ENCODE results near the gene METRN.
"Not testable (repeated sequence)": the region's sequence is repeated elsewhere in the genome, so short reads cannot be mapped to it uniquely, and the experiment has no call there.

The METRN gene

GRCh38 chr16:678209-678857 is 36.6 kb upstream of the METRN start:
- no peak for DNase-seq

- peak; percentile 35 to 41 for DNase-seq
Observed at GRCh38 chr16:678858-679813, 35.8 kb upstream of the METRN start.

GRCh38 chr16:679814-680624 is 34.9 kb upstream of the METRN start, which contains the start of gene STUB1:
STUB1 (plus strand) TSS chr16:680410; CDS start chr16:680526, 116 bp downstream.
- peak; percentile 75 to 85 for DNase-seq

GRCh38 chr16:680625-680945 is 34.3 kb upstream of the METRN start:
- no peak for DNase-seq

- peak in 1 of 2 experiments; percentile 38 for DNase-seq
Observed at GRCh38 chr16:680967-681745, 33.8 kb upstream of the METRN start.

GRCh38 chr16:681746-682427 is 33.0 kb upstream of the METRN start:
- no peak for DNase-seq

GRCh38 chr16:682493-683395 is 32.2 kb upstream of the METRN start:
- no peak for DNase-seq

GRCh38 chr16:683396-684070 is 31.4 kb upstream of the METRN start:
- DNase-seq = no peak

GRCh38 chr16:684071-684794 is 30.7 kb upstream of the METRN start, which contains the start of gene JMJD8:
JMJD8 (minus strand) TSS chr16:684334; CDS start chr16:684319, 15 bp downstream.
- peak; percentile 96 to 97 for DNase-seq

- DNase-seq = peak; percentile 89 to 94
Observed at GRCh38 chr16:684961-685696, 29.8 kb upstream of the METRN start.

GRCh38 chr16:685967-686366 is 29.0 kb upstream of the METRN start:
- peak; percentile 55 to 75 for DNase-seq

GRCh38 chr16:686459-687260 is 28.3 kb upstream of the METRN start:
- DNase-seq = no peak

- DNase-seq = no peak
Observed at GRCh38 chr16:687499-687898, 27.4 kb upstream of the METRN start.

- DNase-seq = no peak
Observed at GRCh38 chr16:689175-689897, 25.6 kb upstream of the METRN start.

- DNase-seq = not testable (repeated sequence)
Observed at GRCh38 chr16:691242-691641, 23.7 kb upstream of the METRN start.

- no peak for DNase-seq
Observed at GRCh38 chr16:692356-693108, 22.4 kb upstream of the METRN start.

All from NCI-H2081 (cell line).